ENCODE data around the gene APH1B. TPM values are rescaled to one million over a fixed set of nuclear protein-coding genes. Genes with fewer than 3 reads are reported as not detected.
A peak's percentile ranks its signal among the peaks of the same experiment; 100 is the strongest.

Gene APH1B
- total and polyA plus RNA-seq, 7 donors: 1.2 to 7.0 (median 3.8) TPM

GRCh38 chr15:63250312-63250965, 27.0 kb upstream of the APH1B start:
- WGBS, 3 donors: 78 to 91% (median 90%) methylated on average over 4 of the region's 4 CpGs
- Histone ChIP-seq H3K27me3 (ENCODE audit: insufficient read depth in 3 of 3, low read length in 2 of 3) (no peaks in the 10 kb centered on the region), H3K4me3 (no peak overlapping the region), H3K9me3 (no peaks in the 10 kb centered on the region), H3K27ac (peak overlapping the region; percentile 15), H3K36me3 (ENCODE audit: insufficient read depth in 1 of 2, low read depth in 1 of 2) (peaks cover 0 to 8% of the 10 kb centered on the region in 2 donors), H3K4me1 (peaks cover 11% of the 10 kb centered on the region)
- peak; percentile 31 to 59 (median 52) for ATAC-seq
- intact Hi-C loops (cut with DNase I): no loop called here
- no peak for DNase-seq
- TF ChIP-seq CTCF (IDR thresholded peaks at IDR 0.05): no peak

GRCh38 chr15:63251701-63252100, 25.7 kb upstream of the APH1B start:
- H3K27me3 ChIP-seq (ENCODE audit: insufficient read depth in 3 of 3, low read length in 2 of 3): no peaks in the 10 kb centered on the region
- intact Hi-C loops (cut with DNase I): no loop called here
- DNase-seq (no peak), ATAC-seq (no peak)
- peaks cover 0 to 8% of the 10 kb centered on the region in 2 donors for H3K36me3 ChIP-seq (ENCODE audit: insufficient read depth in 1 of 2, low read depth in 1 of 2)
- 92% methylated on average over 2 of the region's 2 CpGs for WGBS, 3 donors
- no peak for TF ChIP-seq CTCF (IDR thresholded peaks at IDR 0.05)
- no peak overlapping the region for H3K4me3 ChIP-seq
- H3K27ac ChIP-seq: no peak overlapping the region
- H3K9me3 ChIP-seq: no peaks in the 10 kb centered on the region
- H3K4me1 ChIP-seq: peaks cover 8% of the 10 kb centered on the region

- no peak for TF ChIP-seq CTCF (IDR thresholded peaks at IDR 0.05)
- no peaks in the 10 kb centered on the region for H3K27me3 ChIP-seq (ENCODE audit: insufficient read depth in 3 of 3, low read length in 2 of 3)
- ATAC-seq (no peak), DNase-seq (no peak)
- H3K4me1 ChIP-seq: peaks cover 2% of the 10 kb centered on the region
- no peak overlapping the region for H3K4me3 ChIP-seq
- 98 to 100% (median 99%) methylated on average over 2 of the region's 2 CpGs for WGBS, 3 donors
- H3K9me3 ChIP-seq: no peaks in the 10 kb centered on the region
- H3K36me3 ChIP-seq (ENCODE audit: insufficient read depth in 1 of 2, low read depth in 1 of 2): peaks cover 0 to 8% of the 10 kb centered on the region in 2 donors
- H3K27ac ChIP-seq: no peak overlapping the region
- intact Hi-C loops (cut with DNase I): no loop called here
These were observed 25.1 kb upstream of the APH1B start for GRCh38 chr15:63252292-63252691.

- no peak for TF ChIP-seq CTCF (IDR thresholded peaks at IDR 0.05)
- H3K36me3 ChIP-seq (ENCODE audit: insufficient read depth in 1 of 2, low read depth in 1 of 2): peaks cover 0 to 13% of the 10 kb centered on the region in 2 donors
- 90 to 93% (median 93%) methylated on average over 2 of the region's 2 CpGs for WGBS, 3 donors
- H3K9me3 ChIP-seq: no peaks in the 10 kb centered on the region
- DNase-seq (no peak), ATAC-seq (no peak)
- no peak overlapping the region for H3K27ac ChIP-seq
- intact Hi-C loops (cut with DNase I): no loop called here
- no peak overlapping the region for H3K4me3 ChIP-seq
- no peaks in the 10 kb centered on the region for H3K4me1 ChIP-seq
- no peaks in the 10 kb centered on the region for H3K27me3 ChIP-seq (ENCODE audit: insufficient read depth in 3 of 3, low read length in 2 of 3)
These were observed 22.4 kb upstream of the APH1B start for GRCh38 chr15:63254991-63255390.

- Histone ChIP-seq H3K9me3 (no peaks in the 10 kb centered on the region), H3K4me3 (no peak overlapping the region), H3K4me1 (no peaks in the 10 kb centered on the region), H3K27me3 (ENCODE audit: insufficient read depth in 3 of 3, low read length in 2 of 3) (no peaks in the 10 kb centered on the region), H3K27ac (no peak overlapping the region), H3K36me3 (ENCODE audit: insufficient read depth in 1 of 2, low read depth in 1 of 2) (peaks cover 0 to 13% of the 10 kb centered on the region in 2 donors)
- TF ChIP-seq CTCF (IDR thresholded peaks at IDR 0.05): no peak
- intact Hi-C loops (cut with DNase I): no loop called here
- ATAC-seq: no peak
- WGBS, 3 donors: 65 to 70% (median 65%) methylated on average over 1 of the region's 1 CpG
- no peak for DNase-seq
These were observed 21.9 kb upstream of the APH1B start for GRCh38 chr15:63255489-63255990.

Data from psoas muscle (tissue), 8 donors.